HPDE6-E6E7 (cell line): ENCODE data around the gene MGAT4B.

Experiments
- DNase-seq: peaks from one replicate; pipeline ENCODE4 v3.0.0; 2011; ENCODE audit warnings: missing footprints; ENCODE audit errors: extremely low spot score

Gene MGAT4B

DNA sequence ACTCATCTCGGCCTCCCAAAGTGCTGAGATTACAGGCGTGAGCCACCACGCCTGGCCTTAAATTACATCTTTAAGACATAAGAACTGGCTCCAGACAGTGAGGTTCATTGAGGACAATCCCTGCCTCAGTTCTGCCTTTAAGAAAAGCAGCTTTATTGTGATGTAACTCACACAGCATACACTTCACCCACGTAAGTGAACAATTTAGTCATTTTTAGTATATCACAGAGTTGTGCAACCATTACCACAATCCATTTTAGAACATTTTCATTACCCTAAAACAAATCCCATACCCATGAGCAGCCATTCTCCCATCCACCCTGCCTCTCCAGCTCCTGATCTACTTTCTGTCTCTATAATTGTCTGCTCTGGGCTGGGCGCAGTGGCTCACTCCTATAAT lies 36.9 kb downstream of the MGAT4B start:
- no peak for DNase-seq

DNA sequence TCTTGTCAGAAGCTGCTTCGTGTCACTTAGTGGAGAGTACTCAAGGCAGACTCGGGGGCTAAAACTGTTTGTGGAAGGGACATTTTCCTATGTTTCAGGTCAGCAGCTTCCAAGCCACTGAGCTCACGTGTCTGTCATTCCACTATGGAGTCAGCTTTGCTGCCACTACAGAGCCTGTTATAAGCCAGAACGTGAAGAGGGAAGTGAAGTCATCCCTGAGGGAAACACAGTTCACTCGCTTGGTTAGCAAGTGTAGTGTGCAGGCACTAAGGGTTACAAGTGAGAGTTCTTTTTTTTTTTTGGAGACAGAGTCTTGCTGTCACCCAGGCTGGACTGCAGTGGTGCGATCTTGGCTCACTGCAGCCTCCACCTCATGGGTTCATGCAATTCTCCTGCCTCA lies 37.4 kb downstream of the MGAT4B start:
- no peak for DNase-seq

- no peak for DNase-seq
Observed at GRCh38 chr5:179768326-179769085, 38.2 kb downstream of the MGAT4B start.

DNA sequence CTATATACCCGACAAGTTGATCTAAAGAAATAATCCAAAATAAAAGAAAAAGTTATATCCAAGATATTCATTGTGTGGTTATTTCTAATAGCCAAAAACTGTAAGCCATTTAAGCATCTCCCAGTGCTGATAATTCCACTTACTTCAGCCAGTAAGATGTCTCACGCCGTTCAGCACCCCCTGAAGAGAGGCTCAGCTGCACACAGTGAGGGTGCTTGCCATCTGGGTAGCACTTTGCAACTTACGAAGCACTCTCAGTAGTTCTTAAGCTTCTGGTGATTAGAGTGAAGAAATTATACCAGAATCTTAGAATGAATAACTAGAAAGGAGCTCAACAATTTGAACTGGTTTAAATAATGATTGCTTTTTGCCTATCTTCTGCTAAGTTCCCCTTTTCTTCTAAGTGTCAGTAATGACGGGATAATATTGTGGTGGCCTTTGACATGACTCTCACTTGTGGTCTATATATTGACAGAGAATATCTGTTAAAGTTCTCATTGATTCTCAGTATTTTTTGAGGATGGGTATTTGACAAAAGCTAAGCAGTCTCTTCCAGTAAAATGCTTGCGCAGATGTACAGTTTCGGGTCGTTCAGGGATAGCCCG lies 39.1 kb downstream of the MGAT4B start:
- DNase-seq, result no peak

- DNase-seq, result no peak
Observed at GRCh38 chr5:179766726-179767455, 39.8 kb downstream of the MGAT4B start.

GRCh38 chr5:179766021-179766725 lies 40.5 kb downstream of the MGAT4B start:
- no peak for DNase-seq

DNA sequence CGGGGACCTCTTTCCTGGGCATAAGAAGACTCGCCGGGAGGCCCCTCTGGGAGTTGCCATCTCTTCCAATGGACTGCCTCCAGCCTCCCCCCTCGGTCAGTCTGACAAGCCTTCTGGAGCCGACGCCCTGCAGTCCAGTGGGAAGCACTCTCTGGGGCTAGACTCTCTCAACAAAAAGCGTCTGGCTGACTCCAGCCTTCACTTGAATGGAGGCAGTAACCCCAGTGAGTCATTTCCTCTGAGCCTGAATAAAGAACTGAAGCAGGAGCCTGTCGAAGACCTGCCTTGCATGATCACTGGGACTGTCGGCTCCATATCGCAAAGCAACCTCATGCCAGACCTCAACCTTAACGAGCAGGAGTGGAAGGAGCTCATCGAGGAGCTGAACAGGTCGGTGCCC lies 41.3 kb downstream of the MGAT4B start:
- peak; percentile 81 for DNase-seq

DNA sequence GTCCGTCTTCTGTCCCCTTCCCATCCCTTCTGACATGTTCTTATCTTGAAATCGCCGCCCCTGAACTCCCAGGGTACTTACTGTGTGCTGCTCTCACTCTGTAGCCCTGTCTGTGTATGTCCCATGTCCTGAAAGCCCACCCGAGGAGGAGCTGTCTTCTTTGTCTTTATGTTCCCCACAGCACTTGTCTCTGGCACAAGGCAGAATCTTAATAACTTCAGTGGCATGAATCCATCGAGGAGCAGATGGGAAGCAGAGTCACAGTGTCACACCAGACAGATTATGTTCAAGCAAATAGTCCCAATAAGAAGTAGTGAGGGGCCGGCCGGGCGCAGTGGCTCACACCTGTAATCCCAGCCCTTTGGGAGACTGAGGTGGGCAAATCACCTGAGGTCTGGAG lies 42.6 kb downstream of the MGAT4B start:
- DNase-seq, result no peak

GRCh38 chr5:179763215-179763945 lies 43.3 kb downstream of the MGAT4B start:
- peak; percentile 57 for DNase-seq

DNA sequence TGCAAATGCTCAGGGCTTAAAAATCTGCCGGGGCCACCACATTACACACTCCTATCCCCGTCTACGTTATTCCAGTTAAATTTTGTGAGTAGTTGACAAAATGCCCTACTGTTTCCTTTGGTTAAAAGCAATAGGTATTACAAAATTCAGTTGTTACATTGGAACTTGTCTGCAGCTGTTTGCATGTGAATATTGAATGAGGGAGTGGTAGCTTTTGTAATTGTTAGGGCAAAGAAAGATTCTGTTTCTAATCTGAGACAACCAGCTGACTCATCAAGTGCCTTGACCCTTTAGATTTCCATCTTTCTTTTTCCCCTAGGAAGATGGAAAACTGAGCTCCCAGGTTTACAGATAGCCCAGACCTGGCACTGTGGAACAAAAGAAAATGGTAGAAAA lies 43.9 kb downstream of the MGAT4B start:
- DNase-seq, result peak; percentile 50

DNA sequence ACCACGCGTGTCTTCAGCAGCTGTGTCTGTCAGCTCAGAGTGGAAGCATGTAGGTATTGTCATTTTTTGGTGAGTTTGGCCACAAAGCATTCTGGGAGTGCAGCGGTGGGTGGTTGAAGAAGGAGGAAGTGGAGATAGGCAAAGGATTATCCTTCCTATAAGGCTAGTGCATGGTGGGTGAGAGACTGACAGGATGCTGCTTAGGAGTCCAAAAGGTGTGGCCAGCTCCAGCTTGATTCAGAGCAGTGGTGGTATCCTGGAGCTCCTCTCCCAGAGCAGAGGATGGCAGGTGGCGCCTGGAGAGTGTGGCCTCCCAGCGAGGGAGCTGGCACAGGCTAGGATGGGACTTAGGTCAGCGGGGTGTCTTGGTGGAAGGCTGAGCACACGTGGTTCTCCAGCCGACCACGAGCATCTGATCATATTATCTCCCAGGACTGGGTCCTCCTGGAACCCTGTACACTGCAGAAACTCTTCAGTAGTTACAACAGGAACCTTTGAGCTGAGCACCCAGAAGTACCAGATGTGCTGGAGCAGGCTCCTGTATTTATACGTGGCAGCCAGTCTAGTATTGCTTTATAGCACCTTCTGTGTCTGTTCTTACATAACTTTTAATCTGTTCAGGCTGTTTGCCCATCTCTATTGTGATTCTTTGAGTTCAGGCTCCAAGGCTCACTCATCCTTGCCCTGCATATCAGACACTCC lies 44.4 kb downstream of the MGAT4B start:
- peak; percentile 20 for DNase-seq

DNA sequence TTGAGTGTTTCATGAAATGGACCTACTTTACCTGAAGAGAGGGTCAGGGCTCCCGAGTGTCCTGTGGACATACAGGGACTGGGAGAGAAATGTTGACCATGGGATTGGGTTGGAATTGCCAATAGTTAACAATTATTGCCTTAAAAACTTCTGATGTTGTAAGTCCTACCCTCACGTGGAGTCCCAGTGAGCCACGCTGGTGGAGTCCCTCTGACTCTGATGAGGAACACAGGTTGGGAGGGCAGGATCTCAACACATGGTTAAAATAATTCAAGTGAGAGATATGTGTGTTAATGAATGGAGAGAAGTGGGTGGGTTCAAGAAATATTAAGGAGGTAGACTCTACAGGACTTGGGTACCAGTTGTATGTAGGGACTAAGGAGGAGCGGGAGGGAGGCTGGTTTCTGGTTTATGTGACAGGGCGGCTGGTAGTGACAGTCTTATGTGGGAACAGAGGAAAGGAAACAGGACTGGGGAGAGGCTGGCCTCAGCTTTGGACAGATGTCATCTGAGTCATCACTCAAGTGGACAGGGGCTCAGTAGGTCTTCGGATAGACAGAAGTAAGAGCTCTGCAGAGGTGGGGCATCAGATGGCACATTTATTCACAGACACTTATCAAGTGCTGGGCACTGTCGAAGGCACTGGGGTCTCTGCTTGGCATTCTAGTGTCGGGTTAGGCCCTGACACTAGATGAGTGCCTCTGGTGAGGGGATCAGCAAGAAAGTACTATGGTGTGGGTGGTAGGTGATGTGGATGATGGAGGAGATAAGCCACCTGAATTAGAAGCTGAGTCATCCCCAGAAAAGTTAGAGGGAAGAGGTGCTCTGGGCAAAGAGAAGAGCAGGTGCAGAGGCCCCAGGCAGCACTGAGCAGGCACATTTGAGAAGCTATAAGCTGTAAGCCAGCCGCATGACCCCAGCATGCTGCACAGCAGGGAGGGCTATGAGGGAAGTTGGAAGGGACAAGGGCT lies 46.8 kb downstream of the MGAT4B start:
- DNase-seq, result no peak

DNA sequence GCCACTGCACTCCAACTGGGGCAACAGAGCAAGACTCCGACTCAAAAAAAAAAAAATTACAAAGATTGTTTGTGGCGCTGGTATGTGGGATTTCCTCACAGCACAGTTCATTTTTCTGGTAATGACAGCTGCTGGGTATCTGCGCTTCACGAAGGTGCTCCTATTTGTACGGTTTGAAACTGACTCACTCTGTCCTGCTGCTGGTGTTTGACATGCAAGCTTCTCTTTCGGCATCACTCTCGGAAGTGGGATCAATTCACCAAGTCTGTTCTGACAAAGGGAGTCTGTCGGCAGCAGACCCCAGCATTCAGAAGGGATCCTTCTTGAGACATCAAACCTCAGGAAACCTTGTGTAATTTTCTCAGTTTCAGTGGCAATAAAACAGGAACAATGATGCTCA lies 47.7 kb downstream of the MGAT4B start:
- no peak for DNase-seq

DNA sequence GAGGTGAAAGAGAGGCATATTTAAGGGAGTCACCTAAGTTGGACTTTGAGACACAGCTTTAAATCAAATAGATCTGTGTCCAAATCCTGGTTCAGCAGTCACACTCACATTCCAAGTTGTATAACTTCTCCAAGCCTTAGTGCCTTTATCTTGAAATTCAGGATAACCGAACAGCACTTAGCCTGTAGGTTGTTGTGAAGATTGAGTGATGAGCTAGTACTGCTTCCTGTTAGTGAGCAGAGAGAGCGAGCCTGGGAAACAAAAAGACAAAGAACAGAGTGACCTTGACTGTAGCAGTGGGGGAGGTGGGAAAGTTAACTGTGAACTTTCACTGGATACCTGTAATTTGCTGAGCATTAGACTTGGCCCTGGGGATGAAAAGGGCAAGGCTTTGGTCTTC lies 51.6 kb downstream of the MGAT4B start:
- no peak for DNase-seq

GRCh38 chr5:179753971-179754370 lies 52.7 kb downstream of the MGAT4B start:
- no peak for DNase-seq

DNA sequence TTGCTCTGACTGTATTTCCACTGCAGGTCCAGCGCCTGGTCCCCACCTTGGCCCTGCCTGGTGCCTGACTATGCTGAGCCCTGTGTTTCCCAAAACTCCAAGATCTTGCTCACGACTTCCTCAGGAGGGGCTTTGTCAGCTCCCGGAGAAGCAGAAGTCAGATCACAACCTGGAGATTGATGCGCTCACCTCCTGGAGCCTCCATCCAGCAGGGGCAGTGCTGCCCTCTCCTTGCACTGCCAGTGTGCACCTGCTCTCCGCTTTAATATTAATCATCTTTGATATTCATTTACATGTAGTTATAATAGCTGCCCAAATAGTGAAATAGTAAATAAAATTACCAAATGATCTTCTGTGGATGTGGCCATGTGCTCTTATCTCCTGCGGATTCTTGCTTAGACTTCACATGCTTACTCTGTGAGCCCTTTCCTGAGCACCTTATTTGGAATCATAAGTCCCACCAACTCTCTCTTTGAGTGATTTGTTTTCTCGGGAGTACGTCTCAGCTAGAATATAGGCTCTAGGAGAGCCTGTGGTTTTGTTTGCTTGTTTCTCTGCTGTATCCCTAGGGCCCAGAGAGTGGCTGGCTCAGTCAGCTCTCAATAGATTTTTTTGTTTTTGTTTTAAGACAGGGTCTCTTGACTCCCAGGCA lies 56.7 kb downstream of the MGAT4B start:
- no peak for DNase-seq

GRCh38 chr5:179747811-179748210 lies 58.9 kb downstream of the MGAT4B start:
- no peak for DNase-seq
